HepG2 (cell line): ENCODE measurements around the gene POU3F1. TPM values are rescaled to one million over a fixed set of nuclear protein-coding genes. Genes with fewer than 3 reads are reported as not detected.
A peak's percentile ranks its signal among the peaks of the same experiment; 100 is the strongest.

ENCODE experiments used
- ARID5B ChIP-seq: IDR thresholded peaks from 2 replicates; pipeline ENCODE4 v1.4.0; 2020; ENCODE audit warnings: mild to moderate bottlenecking, missing genetic modification reagents
- ATF7 ChIP-seq, 2 experiments: fragments of 450-650 bp in 1 of 2; sonication (generic) in 1 of 2; formaldehyde crosslinking in 1 of 2; IDR thresholded peaks; 2 replicates each; pipeline versions ENCODE4 v1.4.0 to v1.6.1; 2016 to 2020; ENCODE audit warnings: antibody characterized with exemption in 1 of 2, mild to moderate bottlenecking in 1 of 2, missing genetic modification reagents in 1 of 2
- CEBPB ChIP-seq: IDR thresholded peaks from 2 replicates; pipeline ENCODE4 v1.6.1; 2011; ENCODE audit warnings: low read depth, low read length, improper control_type of control experiment, borderline replicate concordance
- JARID2 ChIP-seq: sonication (generic); formaldehyde crosslinking; IDR thresholded peaks from 2 replicates; pipeline ENCODE4 v1.8.1; 2023; ENCODE audit warnings: missing genetic modification reagents, inconsistent platforms; ENCODE audit not compliant: insufficient replicate concordance
- PRDM10 ChIP-seq: sonication (generic); formaldehyde crosslinking; IDR thresholded peaks from 2 replicates; pipeline ENCODE4 v1.4.0; 2020; ENCODE audit warnings: low read depth, missing genetic modification reagents
- SIX1 ChIP-seq: sonication (generic); formaldehyde crosslinking; IDR thresholded peaks from 2 replicates; pipeline ENCODE4 v1.4.0; 2020; ENCODE audit warnings: missing genetic modification reagents, borderline replicate concordance
- SRF ChIP-seq: IDR thresholded peaks from 2 replicates; pipeline ENCODE4 v1.6.1; 2011; ENCODE audit warnings: mild to moderate bottlenecking, low read depth, low read length, moderate library complexity
- ZBTB20 ChIP-seq: sonication (generic); formaldehyde crosslinking; IDR thresholded peaks from 2 replicates; pipeline ENCODE4 v1.8.1; 2023; ENCODE audit warnings: missing genetic modification reagents, low read depth, mild to moderate bottlenecking, borderline replicate concordance
- ZNF121 ChIP-seq: sonication (generic); formaldehyde crosslinking; IDR thresholded peaks from 2 replicates; pipeline ENCODE4 v1.5.0; 2020; ENCODE audit warnings: mild to moderate bottlenecking, missing genetic modification reagents
- ZNF142 ChIP-seq: sonication (generic); formaldehyde crosslinking; IDR thresholded peaks from 2 replicates; pipeline ENCODE4 v1.4.0; 2020; ENCODE audit warnings: missing genetic modification reagents
- ZNF460 ChIP-seq: sonication (generic); formaldehyde crosslinking; IDR thresholded peaks from 2 replicates; pipeline ENCODE4 v1.5.1; 2020; ENCODE audit warnings: missing genetic modification reagents, mild to moderate bottlenecking, borderline replicate concordance
- ZNF639 ChIP-seq: conservative IDR thresholded peaks from 2 replicates; pipeline ENCODE4 v1.6.1; 2018; ENCODE audit warnings: missing genetic modification reagents
- polyA plus RNA-seq, 8 experiments: library from polyadenylated mRNA; depleted of rRNA in 3 of 8; stranded (reverse) in 7 of 8; unstranded in 1 of 8; fragments of >200 nt; fragmentation: Illumina TruSeq in 4 of 8; extraction: Trizol in 4 of 8; gene quantifications; 2 replicates each; pipeline versions ENCODE4 v1.2.1 to v1.2.3, GENCODE V29; 2011 to 2016; ENCODE audit warnings: low read depth in 4 of 8, missing spikeins in 1 of 8, mixed read lengths in 1 of 8; ENCODE audit not compliant: insufficient read depth in 1 of 8
- total RNA-seq, 5 experiments: library from RNA; depleted of rRNA; stranded (reverse); fragments of >200 nt; fragmentation: Illumina TruSeq; extraction: Trizol; gene quantifications; 2 replicates each; pipeline ENCODE4 v1.2.3, GENCODE V29; 2016; ENCODE audit warnings: low read depth in 1 of 5

POU3F1 gene
- total and polyA plus RNA-seq, 2 of the 13 experiments (the other 11 are each of a cell fraction or from before 2014, with no cell fraction given): not detected

GRCh38 chr1:37999430-38000232 lies 47.0 kb downstream of the POU3F1 start (continued):
- TF ChIP-seq CEBPB (no peak), ARID5B (CRISPR knock-in tag) (peak; percentile 25; the same call in 1 of the 2 replicates), ZNF142 (CRISPR knock-in tag) (no peak), ZNF121 (CRISPR knock-in tag) (no peak), SIX1 (CRISPR knock-in tag) (no peak), ATF7 (IDR thresholded peaks at IDR 0.05) (no peak), ATF7 (CRISPR knock-in tag; IDR thresholded peaks at IDR 0.05) (no peak; the same call in 1 of the 2 replicates), PRDM10 (CRISPR knock-in tag) (no peak), ZNF460 (CRISPR knock-in tag) (no peak), ZBTB20 (CRISPR knock-in tag) (no peak), SRF (no peak), JARID2 (CRISPR knock-in tag) (no peak), ZNF639 (CRISPR knock-in tag) (no peak)
